ENCODE measurements around the gene ADAMTS18. TPM values are rescaled to one million over a fixed set of nuclear protein-coding genes. Genes with fewer than 3 reads are reported as not detected.

The ADAMTS18 gene
- total and polyA plus RNA-seq, 2 experiments from 2014 or later = 2.7 to 5.5 TPM

DNA sequence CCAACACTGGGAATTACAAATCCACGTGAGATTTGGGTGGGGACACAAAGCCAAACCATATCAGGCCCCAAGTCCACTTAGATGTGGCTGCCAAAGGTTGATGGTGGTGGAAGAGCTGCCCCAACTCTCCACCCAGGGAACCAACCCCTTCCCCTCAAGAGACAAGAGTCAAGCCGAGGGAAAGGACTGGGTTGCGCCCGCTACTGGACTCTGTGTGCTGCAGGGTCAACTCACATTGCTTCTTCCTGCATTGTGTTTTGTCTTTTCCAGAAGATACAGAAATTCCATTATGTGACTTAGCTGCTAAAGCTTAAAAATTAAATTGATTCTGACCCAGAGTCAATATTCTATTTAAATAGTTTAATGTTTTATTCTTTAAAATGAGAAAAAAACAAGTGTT, 58.5 kb downstream of the ADAMTS18 start:
- H3K4me1 ChIP-seq (ENCODE audit: insufficient read depth) = no peaks in the 10 kb centered on the region
- WGBS (ENCODE audit: low lambda C conversion rate, missing lambda C conversion rate) = 81% methylated on average over 4 of the region's 4 CpGs
- H3K4me3 ChIP-seq = no peak overlapping the region
- no peaks in the 10 kb centered on the region for H3K27me3 ChIP-seq
- no peaks in the 10 kb centered on the region for H3K9me3 ChIP-seq (ENCODE audit: low read depth)
- no peak overlapping the region for H3K27ac ChIP-seq
- H3K4me2 ChIP-seq = no peak overlapping the region
- no peaks in the 10 kb centered on the region for H3K79me2 ChIP-seq
- DNase-seq (ENCODE audit: low spot score) = no peak
- H4K20me1 ChIP-seq (ENCODE audit: insufficient read depth, poor library complexity, severe bottlenecking) = no peaks in the 10 kb centered on the region
- H2AFZ ChIP-seq = no peak overlapping the region
- no peaks in the 10 kb centered on the region for H3K9me2 ChIP-seq (replicated peaks; ENCODE audit: insufficient read depth)
- H3K36me3 ChIP-seq (replicated peaks; ENCODE audit: insufficient read depth, low read depth) = no peaks in the 10 kb centered on the region
- TF ChIP-seq CTCF (IDR thresholded peaks at IDR 0.05; ENCODE audit: poor library complexity) (no peak), EZH2 (IDR thresholded peaks at IDR 0.05; ENCODE audit: borderline replicate concordance) (no peak), EZH2phosphoT487 (IDR thresholded peaks at IDR 0.05; ENCODE audit: low read depth, severe bottlenecking, unreplicated experiment) (no peak)

GRCh38 chr16:77375396-77375795, 59.4 kb downstream of the ADAMTS18 start:
- Histone ChIP-seq H2AFZ (no peak overlapping the region), H3K27me3 (no peaks in the 10 kb centered on the region), H3K9me3 (ENCODE audit: low read depth) (no peaks in the 10 kb centered on the region), H3K36me3 (replicated peaks; ENCODE audit: insufficient read depth, low read depth) (no peaks in the 10 kb centered on the region), H3K4me2 (no peak overlapping the region), H3K9me2 (replicated peaks; ENCODE audit: insufficient read depth) (no peaks in the 10 kb centered on the region), H3K4me3 (no peak overlapping the region), H3K79me2 (no peaks in the 10 kb centered on the region), H4K20me1 (ENCODE audit: insufficient read depth, poor library complexity, severe bottlenecking) (no peaks in the 10 kb centered on the region), H3K4me1 (ENCODE audit: insufficient read depth) (no peaks in the 10 kb centered on the region), H3K27ac (no peak overlapping the region)
- no peak for DNase-seq (ENCODE audit: low spot score)
- no peak for TF ChIP-seq EZH2 (IDR thresholded peaks at IDR 0.05; ENCODE audit: borderline replicate concordance)
- no peak for TF ChIP-seq EZH2phosphoT487 (IDR thresholded peaks at IDR 0.05; ENCODE audit: low read depth, severe bottlenecking, unreplicated experiment)
- no peak for TF ChIP-seq CTCF (IDR thresholded peaks at IDR 0.05; ENCODE audit: poor library complexity)
- WGBS (ENCODE audit: low lambda C conversion rate, missing lambda C conversion rate) = 96% methylated on average over 7 of the region's 7 CpGs

DNA sequence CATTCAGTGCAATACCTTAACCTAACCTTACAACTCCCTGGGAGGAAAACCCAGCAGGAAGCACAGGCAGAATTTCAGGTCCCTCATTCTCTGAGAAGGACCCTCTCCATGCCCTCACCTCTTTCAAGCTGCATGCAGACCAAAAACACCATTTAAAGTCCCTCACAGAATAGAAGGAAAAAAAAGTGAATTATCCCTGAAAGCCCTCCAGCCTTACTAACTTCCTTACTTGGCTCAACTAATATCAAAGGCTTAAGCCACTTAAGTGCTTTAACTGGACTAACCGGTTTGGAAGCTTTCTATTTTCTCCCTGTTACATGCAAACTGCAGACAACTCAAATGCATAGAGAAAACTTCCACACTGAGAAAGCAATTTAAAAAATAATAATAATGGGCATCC, 60.5 kb downstream of the ADAMTS18 start:
- no peaks in the 10 kb centered on the region for H3K9me3 ChIP-seq (ENCODE audit: low read depth)
- H3K9me2 ChIP-seq (replicated peaks; ENCODE audit: insufficient read depth) = no peaks in the 10 kb centered on the region
- H3K4me2 ChIP-seq = peak overlapping the region; percentile 51
- 3% methylated on average over 1 of the region's 1 CpG for WGBS (ENCODE audit: low lambda C conversion rate, missing lambda C conversion rate)
- no peaks in the 10 kb centered on the region for H4K20me1 ChIP-seq (ENCODE audit: insufficient read depth, poor library complexity, severe bottlenecking)
- DNase-seq (ENCODE audit: low spot score) = peak; percentile 57
- no peak overlapping the region for H3K4me3 ChIP-seq
- H3K79me2 ChIP-seq = no peaks in the 10 kb centered on the region
- H2AFZ ChIP-seq = no peak overlapping the region
- H3K27me3 ChIP-seq = no peaks in the 10 kb centered on the region
- H3K27ac ChIP-seq = peak overlapping the region; percentile 28
- no peaks in the 10 kb centered on the region for H3K36me3 ChIP-seq (replicated peaks; ENCODE audit: insufficient read depth, low read depth)
- H3K4me1 ChIP-seq (ENCODE audit: insufficient read depth) = no peaks in the 10 kb centered on the region
- no peak for TF ChIP-seq EZH2phosphoT487 (IDR thresholded peaks at IDR 0.05; ENCODE audit: low read depth, severe bottlenecking, unreplicated experiment)
- no peak for TF ChIP-seq EZH2 (IDR thresholded peaks at IDR 0.05; ENCODE audit: borderline replicate concordance)
- no peak for TF ChIP-seq CTCF (IDR thresholded peaks at IDR 0.05; ENCODE audit: poor library complexity)

GRCh38 chr16:77373726-77374125, 61.1 kb downstream of the ADAMTS18 start:
- Histone ChIP-seq H3K27me3 (no peaks in the 10 kb centered on the region), H3K36me3 (replicated peaks; ENCODE audit: insufficient read depth, low read depth) (no peaks in the 10 kb centered on the region), H3K4me1 (ENCODE audit: insufficient read depth) (no peaks in the 10 kb centered on the region), H2AFZ (no peak overlapping the region), H3K4me2 (peak overlapping the region; percentile 51), H4K20me1 (ENCODE audit: insufficient read depth, poor library complexity, severe bottlenecking) (no peaks in the 10 kb centered on the region), H3K79me2 (no peaks in the 10 kb centered on the region), H3K27ac (peak overlapping the region; percentile 28), H3K4me3 (no peak overlapping the region), H3K9me2 (replicated peaks; ENCODE audit: insufficient read depth) (no peaks in the 10 kb centered on the region), H3K9me3 (ENCODE audit: low read depth) (no peaks in the 10 kb centered on the region)
- DNase-seq (ENCODE audit: low spot score) = peak; percentile 52
- 55% methylated on average over 3 of the region's 3 CpGs for WGBS (ENCODE audit: low lambda C conversion rate, missing lambda C conversion rate)
- no peak for TF ChIP-seq EZH2phosphoT487 (IDR thresholded peaks at IDR 0.05; ENCODE audit: low read depth, severe bottlenecking, unreplicated experiment)
- no peak for TF ChIP-seq EZH2 (IDR thresholded peaks at IDR 0.05; ENCODE audit: borderline replicate concordance)
- no peak for TF ChIP-seq CTCF (IDR thresholded peaks at IDR 0.05; ENCODE audit: poor library complexity)

Data from hepatocyte (in vitro differentiated cells).